GM18526 (cell line): ENCODE data around the gene LRMDA.

ENCODE experiments used
- POLR2A ChIP-seq: IDR thresholded peaks from 3 replicates; pipeline ENCODE4 v1.6.1; 2011; ENCODE audit not compliant: insufficient read length; ENCODE audit errors: extremely low read depth

LRMDA gene

GRCh38 chr10:76195654-76196390, 764.4 kb downstream of the LRMDA start:
- no peak for TF ChIP-seq POLR2A

GRCh38 chr10:76197293-76197692, 765.9 kb downstream of the LRMDA start:
- no peak for TF ChIP-seq POLR2A

GRCh38 chr10:76198287-76199035, 767.0 kb downstream of the LRMDA start:
- TF ChIP-seq POLR2A: no peak

GRCh38 chr10:76201962-76202361, 770.5 kb downstream of the LRMDA start:
- no peak for TF ChIP-seq POLR2A

GRCh38 chr10:76202777-76203176, 771.4 kb downstream of the LRMDA start:
- no peak for TF ChIP-seq POLR2A

GRCh38 chr10:76205361-76205760, 773.9 kb downstream of the LRMDA start:
- TF ChIP-seq POLR2A: no peak

- TF ChIP-seq POLR2A: no peak
Observed at GRCh38 chr10:76206797-76207352, 775.5 kb downstream of the LRMDA start.

GRCh38 chr10:76209135-76209534, 777.7 kb downstream of the LRMDA start:
- no peak for TF ChIP-seq POLR2A

- no peak for TF ChIP-seq POLR2A
Observed at GRCh38 chr10:76210211-76210610, 778.8 kb downstream of the LRMDA start.

- TF ChIP-seq POLR2A: no peak
Observed at GRCh38 chr10:76211691-76212090, 780.3 kb downstream of the LRMDA start.

- TF ChIP-seq POLR2A: no peak
Observed at GRCh38 chr10:76213876-76214275, 782.5 kb downstream of the LRMDA start.

- TF ChIP-seq POLR2A: no peak
Observed at GRCh38 chr10:76218035-76218434, 786.6 kb downstream of the LRMDA start.

GRCh38 chr10:76229341-76229740, 797.9 kb downstream of the LRMDA start:
- no peak for TF ChIP-seq POLR2A

- TF ChIP-seq POLR2A: no peak
Observed at GRCh38 chr10:76230921-76231285, 799.5 kb downstream of the LRMDA start.

GRCh38 chr10:76231286-76231934, 800.0 kb downstream of the LRMDA start:
- no peak for TF ChIP-seq POLR2A
